ENCODE results near the gene GRAMD1C.

The GRAMD1C gene

DNA sequence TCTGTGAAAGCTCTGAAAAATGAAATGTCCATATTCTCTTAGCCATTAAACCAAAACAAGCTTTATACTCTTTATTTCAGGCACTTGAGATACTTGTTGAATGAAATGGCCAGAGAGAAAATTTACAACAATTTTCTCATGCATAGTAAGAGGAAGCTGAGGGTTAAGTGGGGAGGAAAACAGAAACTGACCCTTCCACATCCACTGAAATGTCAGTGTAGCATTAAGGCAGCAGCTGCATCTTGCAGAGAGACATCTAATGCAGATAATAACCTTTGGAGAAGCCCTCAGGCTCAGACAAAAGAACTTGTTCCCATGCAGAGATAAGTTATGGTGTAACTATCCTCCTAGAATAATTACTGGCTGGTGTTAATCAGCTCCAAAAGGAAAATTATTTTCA is 143.2 kb downstream of the GRAMD1C start:
- no peak for DNase-seq
- H3K27me3 ChIP-seq (ENCODE audit: insufficient read depth, low read depth, severe bottlenecking) = no peaks in the 10 kb centered on the region
- no peak overlapping the region for H3K27ac ChIP-seq
- no peaks in the 10 kb centered on the region for H3K9me3 ChIP-seq (ENCODE audit: severe bottlenecking)
- H3K36me3 ChIP-seq = no peaks in the 10 kb centered on the region
- TF ChIP-seq, protein P1, sequence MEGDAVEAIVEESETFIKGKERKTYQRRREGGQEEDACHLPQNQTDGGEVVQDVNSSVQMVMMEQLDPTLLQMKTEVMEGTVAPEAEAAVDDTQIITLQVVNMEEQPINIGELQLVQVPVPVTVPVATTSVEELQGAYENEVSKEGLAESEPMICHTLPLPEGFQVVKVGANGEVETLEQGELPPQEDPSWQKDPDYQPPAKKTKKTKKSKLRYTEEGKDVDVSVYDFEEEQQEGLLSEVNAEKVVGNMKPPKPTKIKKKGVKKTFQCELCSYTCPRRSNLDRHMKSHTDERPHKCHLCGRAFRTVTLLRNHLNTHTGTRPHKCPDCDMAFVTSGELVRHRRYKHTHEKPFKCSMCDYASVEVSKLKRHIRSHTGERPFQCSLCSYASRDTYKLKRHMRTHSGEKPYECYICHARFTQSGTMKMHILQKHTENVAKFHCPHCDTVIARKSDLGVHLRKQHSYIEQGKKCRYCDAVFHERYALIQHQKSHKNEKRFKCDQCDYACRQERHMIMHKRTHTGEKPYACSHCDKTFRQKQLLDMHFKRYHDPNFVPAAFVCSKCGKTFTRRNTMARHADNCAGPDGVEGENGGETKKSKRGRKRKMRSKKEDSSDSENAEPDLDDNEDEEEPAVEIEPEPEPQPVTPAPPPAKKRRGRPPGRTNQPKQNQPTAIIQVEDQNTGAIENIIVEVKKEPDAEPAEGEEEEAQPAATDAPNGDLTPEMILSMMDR (IDR thresholded peaks at IDR 0.05; ENCODE audit: low read depth, low read length) = no peak
- H3K4me3 ChIP-seq (ENCODE audit: low read depth, low read length) = no peak overlapping the region

DNA sequence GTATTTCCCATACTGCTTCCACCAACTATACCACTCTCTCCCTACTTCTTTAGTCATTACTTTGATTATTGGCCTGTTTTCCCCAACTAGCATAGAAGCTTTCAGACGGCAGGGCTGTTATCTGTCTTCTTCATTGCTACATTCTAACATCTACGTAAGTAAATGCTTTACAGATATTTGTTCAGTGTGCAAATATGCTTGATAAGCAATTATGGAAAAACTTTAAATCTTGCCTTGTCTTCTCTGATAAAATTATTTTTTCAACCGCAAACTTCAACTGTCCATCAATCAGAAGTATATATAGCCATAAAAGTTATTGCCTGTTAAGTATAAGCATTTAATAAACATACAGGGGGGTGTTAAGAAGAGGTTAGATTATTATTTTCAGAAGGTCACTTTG is 145.0 kb downstream of the GRAMD1C start:
- TF ChIP-seq, protein P1 (IDR thresholded peaks at IDR 0.05; ENCODE audit: low read depth, low read length) = no peak
- no peak overlapping the region for H3K27ac ChIP-seq
- DNase-seq = no peak
- H3K9me3 ChIP-seq (ENCODE audit: severe bottlenecking) = no peaks in the 10 kb centered on the region
- no peaks in the 10 kb centered on the region for H3K27me3 ChIP-seq (ENCODE audit: insufficient read depth, low read depth, severe bottlenecking)
- H3K4me3 ChIP-seq (ENCODE audit: low read depth, low read length) = no peak overlapping the region
- no peaks in the 10 kb centered on the region for H3K36me3 ChIP-seq

DNA sequence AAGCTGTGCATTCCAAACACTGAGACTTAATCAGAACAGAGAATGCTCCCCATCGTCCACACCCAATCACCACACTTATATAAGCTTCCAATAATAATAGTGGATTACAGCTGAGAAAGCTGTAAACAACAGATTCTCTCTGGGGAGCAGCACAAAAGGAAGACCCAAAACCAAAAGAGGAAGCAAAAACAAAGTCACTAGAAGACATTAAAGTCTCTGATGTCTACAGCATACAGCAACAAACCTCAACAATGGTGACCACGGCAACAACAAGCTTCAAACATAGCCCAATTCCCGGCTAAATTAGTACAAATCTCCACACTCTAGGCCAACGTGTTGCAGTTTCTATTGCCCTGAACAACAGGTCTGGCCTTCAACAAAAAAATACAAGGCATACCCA is 147.0 kb downstream of the GRAMD1C start:
- Histone ChIP-seq H3K9me3 (ENCODE audit: severe bottlenecking) (no peaks in the 10 kb centered on the region), H3K27ac (peak overlapping the region; percentile 34), H3K36me3 (no peaks in the 10 kb centered on the region), H3K4me3 (ENCODE audit: low read depth, low read length) (no peak overlapping the region), H3K27me3 (ENCODE audit: insufficient read depth, low read depth, severe bottlenecking) (no peaks in the 10 kb centered on the region)
- no peak for DNase-seq
- TF ChIP-seq, protein P1 (IDR thresholded peaks at IDR 0.05; ENCODE audit: low read depth, low read length) = no peak

Data from WERI-Rb-1 (cell line).